NCI-H524 treated with DMSO at 0.1 percent for 48 hours (cell line): Measurements from ENCODE around the gene ARSD.
"Not testable (repeated sequence)": the region's sequence is repeated elsewhere in the genome, so short reads cannot be mapped to it uniquely, and the experiment has no call there.

Experiments
- DNase-seq: peaks from one replicate; lab custom pipeline; 2025; lab: John Stamatoyannopoulos, UW

Gene ARSD

GRCh38 chrX:2892816-2893215 is 36.3 kb downstream of the ARSD start:
- no peak for DNase-seq

- DNase-seq, result not testable (repeated sequence)
Observed at GRCh38 chrX:2890536-2891460, 38.3 kb downstream of the ARSD start.

- DNase-seq, result not testable (repeated sequence)
Observed at GRCh38 chrX:2889706-2890490, 39.2 kb downstream of the ARSD start.

GRCh38 chrX:2889045-2889605 is 40.0 kb downstream of the ARSD start:
- DNase-seq, result no peak

GRCh38 chrX:2888309-2888708 is 40.8 kb downstream of the ARSD start:
- DNase-seq, result no peak

- no peak for DNase-seq
Observed at GRCh38 chrX:2883770-2884169, 45.4 kb downstream of the ARSD start.

- no peak for DNase-seq
Observed at GRCh38 chrX:2879670-2880069, 49.5 kb downstream of the ARSD start.

- no peak for DNase-seq
Observed at GRCh38 chrX:2878563-2878962, 50.6 kb downstream of the ARSD start.

- DNase-seq, result no peak
Observed at GRCh38 chrX:2875798-2876399, 53.2 kb downstream of the ARSD start.

- DNase-seq, result no peak
Observed at GRCh38 chrX:2875136-2875481, 54.0 kb downstream of the ARSD start.

- no peak for DNase-seq
Observed at GRCh38 chrX:2874222-2875135, 54.7 kb downstream of the ARSD start.

GRCh38 chrX:2872671-2873277 is 56.4 kb downstream of the ARSD start:
- DNase-seq, result no peak

- DNase-seq, result no peak
Observed at GRCh38 chrX:2871831-2872230, 57.3 kb downstream of the ARSD start.

- DNase-seq, result no peak
Observed at GRCh38 chrX:2870650-2871049, 58.5 kb downstream of the ARSD start.

- no peak for DNase-seq
Observed at GRCh38 chrX:2867206-2867605, 61.9 kb downstream of the ARSD start.

GRCh38 chrX:2863646-2864045 is 65.5 kb downstream of the ARSD start:
- no peak for DNase-seq

- no peak for DNase-seq
Observed at GRCh38 chrX:2862404-2862803, 66.7 kb downstream of the ARSD start.

- DNase-seq, result no peak
Observed at GRCh38 chrX:2859197-2859797, 69.8 kb downstream of the ARSD start.

- DNase-seq, result no peak
Observed at GRCh38 chrX:2857566-2857965, 71.6 kb downstream of the ARSD start.

GRCh38 chrX:2855761-2856160 is 73.4 kb downstream of the ARSD start:
- no peak for DNase-seq

- DNase-seq, result no peak
Observed at GRCh38 chrX:2854918-2855317, 74.2 kb downstream of the ARSD start.
